Subcutaneous adipose tissue (tissue), 4 donors: ENCODE results near the gene FIGLA. TPM values are rescaled to one million over a fixed set of nuclear protein-coding genes. Genes with fewer than 3 reads are reported as not detected.

Source experiments
- CTCF ChIP-seq: fragments of 450-650 bp; IDR thresholded peaks from one replicate; pipeline ENCODE4 v1.5.1; 2016; ENCODE audit warnings: low read depth, mild to moderate bottlenecking, control low read depth, antibody characterized with exemption, moderate library complexity
- total RNA-seq, 4 donors: library from RNA; depleted of rRNA; stranded (reverse); fragments of >200 nt; gene quantifications; one replicate each; pipeline ENCODE4 v1.1.0, GENCODE V29; 2016

The FIGLA gene
- total RNA-seq, 4 donors from 2014 or later = not detected

GRCh38 chr2:70808983-70809958 lies 18.8 kb upstream of the FIGLA start:
- no peak for TF ChIP-seq CTCF

DNA sequence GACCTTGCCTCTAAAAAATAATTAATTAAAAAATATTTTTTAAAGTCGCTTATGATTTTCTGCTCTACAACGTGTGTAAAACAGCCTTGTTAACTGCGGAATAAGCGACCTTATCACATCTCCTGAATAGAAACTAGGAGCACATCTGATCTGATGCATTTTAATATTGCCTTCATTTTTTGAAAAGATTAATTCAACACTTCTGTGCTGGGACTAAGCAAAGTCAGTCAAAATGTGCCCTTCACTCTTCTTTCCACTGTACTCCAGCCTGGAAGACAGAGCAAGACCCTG lies 17.3 kb upstream of the FIGLA start:
- TF ChIP-seq CTCF = no peak

DNA sequence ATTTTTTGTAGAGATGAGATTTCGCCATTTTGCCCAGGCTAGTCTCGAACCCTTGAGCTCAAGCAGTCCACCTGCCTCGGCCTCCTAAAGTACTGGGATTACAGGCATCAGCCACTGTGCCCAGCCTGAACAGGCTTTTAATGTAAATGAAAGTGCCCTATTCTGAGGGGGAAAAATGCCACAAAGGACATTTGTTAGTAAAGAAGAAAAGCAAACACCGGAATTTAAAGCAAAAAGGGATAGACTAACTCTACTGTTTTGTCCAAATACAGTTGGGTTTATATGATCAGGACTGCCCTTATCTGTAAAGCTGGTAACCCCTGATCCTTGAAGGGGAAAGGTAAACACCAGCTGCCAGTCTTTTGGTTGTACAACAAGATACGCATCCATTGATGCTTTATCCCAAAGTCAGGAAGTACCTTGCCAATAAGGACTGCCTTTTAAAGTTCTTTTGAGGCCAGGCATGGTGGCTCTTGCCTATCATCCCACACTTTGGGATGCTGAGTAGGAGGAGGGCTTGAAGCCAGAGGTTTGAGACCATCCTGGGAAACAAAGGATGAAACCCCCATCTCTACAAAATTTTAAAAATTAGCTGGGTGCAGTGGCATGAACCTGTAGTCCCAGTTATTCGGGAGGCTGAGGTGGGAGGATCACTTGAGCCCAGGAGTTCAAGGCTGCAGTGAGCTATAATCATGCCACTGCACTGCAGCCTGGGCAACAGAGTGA lies 16.8 kb upstream of the FIGLA start:
- no peak for TF ChIP-seq CTCF

DNA sequence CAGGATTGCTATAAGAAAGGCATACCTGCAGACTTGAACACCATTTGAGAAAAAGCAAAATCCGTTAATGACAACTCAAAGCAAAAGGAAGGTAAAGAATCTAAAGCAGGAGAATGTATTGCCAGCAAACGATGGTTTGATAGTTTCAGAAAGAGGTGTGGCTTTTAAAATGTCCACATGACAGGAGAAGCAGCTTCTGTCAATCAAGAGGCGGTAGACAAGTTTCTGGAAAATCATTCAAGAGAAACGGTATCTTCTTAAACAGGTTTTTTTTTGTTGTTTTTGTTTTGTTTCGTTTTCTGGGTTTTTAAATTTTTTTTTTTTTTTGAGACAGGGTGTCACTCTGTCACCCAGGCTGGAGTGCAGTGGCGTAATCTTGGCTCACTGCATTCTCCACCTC lies 16.2 kb upstream of the FIGLA start:
- TF ChIP-seq CTCF = no peak

DNA sequence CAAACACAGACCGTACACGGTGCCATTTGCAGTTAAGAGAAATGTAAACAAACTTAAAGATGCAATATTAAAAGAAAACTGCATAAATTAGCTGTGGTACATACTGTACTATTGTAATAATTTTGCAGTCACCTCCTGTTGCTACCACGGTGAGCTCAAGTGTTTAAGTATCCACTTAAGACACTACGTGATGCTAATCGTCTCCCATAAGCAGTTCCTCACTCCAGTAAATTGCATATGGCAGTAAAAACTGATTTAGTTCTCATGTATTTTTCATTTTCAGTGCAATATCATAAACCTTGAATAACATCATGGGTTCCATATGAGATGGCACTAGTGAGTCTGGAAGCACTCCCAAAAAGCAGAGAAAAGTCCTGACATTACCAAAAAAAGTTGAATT lies 15.6 kb upstream of the FIGLA start:
- no peak for TF ChIP-seq CTCF

GRCh38 chr2:70801607-70802263 lies 11.3 kb upstream of the FIGLA start:
- TF ChIP-seq CTCF = no peak

DNA sequence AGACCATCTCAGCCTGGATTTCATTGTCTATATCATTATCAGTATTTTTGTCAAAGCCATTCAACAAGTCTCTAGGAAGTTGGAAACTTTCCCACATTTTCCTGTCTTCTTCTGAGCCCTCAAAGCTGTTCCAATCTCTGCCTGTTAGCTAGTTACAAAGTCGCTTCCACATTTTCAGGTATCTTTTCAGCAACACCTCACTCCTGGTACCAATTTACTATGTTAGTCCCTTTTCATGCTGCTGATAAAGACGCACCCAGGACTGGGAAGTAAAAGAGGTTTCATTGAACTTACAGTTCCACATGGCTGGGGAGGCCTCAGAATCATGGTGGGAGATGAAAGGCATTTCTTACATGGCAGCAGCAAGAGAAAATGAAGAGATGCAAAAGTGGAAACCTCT lies 9.3 kb upstream of the FIGLA start:
- no peak for TF ChIP-seq CTCF
